ENCODE data around the gene POLRMT.
"Not testable (repeated sequence)": the region's sequence is repeated elsewhere in the genome, so short reads cannot be mapped to it uniquely, and the experiment has no call there.

The POLRMT gene

GRCh38 chr19:624433-625109 lies 8.8 kb downstream of the POLRMT start:
- Histone ChIP-seq H3K9me3 (ENCODE audit: control insufficient read depth, insufficient read depth, low read length) (no peaks in the 10 kb centered on the region), H3K27ac (ENCODE audit: low read length) (no peak overlapping the region), H3K27me3 (ENCODE audit: control insufficient read depth, insufficient read depth, low read length) (no peaks in the 10 kb centered on the region), H3K36me3 (ENCODE audit: control insufficient read depth, insufficient read depth, low read length) (peaks cover 28% of the 10 kb centered on the region), H3K4me1 (ENCODE audit: control insufficient read depth, insufficient read depth, low read length) (no peaks in the 10 kb centered on the region), H3K4me3 (ENCODE audit: low read length) (no peak overlapping the region)
- no peak for DNase-seq (ENCODE audit: low read depth, low spot score)
- no CpG with 5 or more reads among the region's 24 CpGs for WGBS (ENCODE audit: insufficient coverage, insufficient read length)

GRCh38 chr19:623974-624373 lies 9.4 kb downstream of the POLRMT start:
- Histone ChIP-seq H3K36me3 (ENCODE audit: control insufficient read depth, insufficient read depth, low read length) (peaks cover 30% of the 10 kb centered on the region), H3K4me1 (ENCODE audit: control insufficient read depth, insufficient read depth, low read length) (no peaks in the 10 kb centered on the region), H3K27ac (ENCODE audit: low read length) (no peak overlapping the region), H3K4me3 (ENCODE audit: low read length) (no peak overlapping the region), H3K27me3 (ENCODE audit: control insufficient read depth, insufficient read depth, low read length) (no peaks in the 10 kb centered on the region), H3K9me3 (ENCODE audit: control insufficient read depth, insufficient read depth, low read length) (no peaks in the 10 kb centered on the region)
- no CpG with 5 or more reads among the region's 24 CpGs for WGBS (ENCODE audit: insufficient coverage, insufficient read length)
- DNase-seq (ENCODE audit: low read depth, low spot score), result no peak

GRCh38 chr19:623175-623916 lies 10.0 kb downstream of the POLRMT start:
- no peaks in the 10 kb centered on the region for H3K27me3 ChIP-seq (ENCODE audit: control insufficient read depth, insufficient read depth, low read length)
- no peaks in the 10 kb centered on the region for H3K9me3 ChIP-seq (ENCODE audit: control insufficient read depth, insufficient read depth, low read length)
- no peak overlapping the region for H3K4me3 ChIP-seq (ENCODE audit: low read length)
- no peaks in the 10 kb centered on the region for H3K4me1 ChIP-seq (ENCODE audit: control insufficient read depth, insufficient read depth, low read length)
- no peak for DNase-seq (ENCODE audit: low read depth, low spot score)
- no peak overlapping the region for H3K27ac ChIP-seq (ENCODE audit: low read length)
- H3K36me3 ChIP-seq (ENCODE audit: control insufficient read depth, insufficient read depth, low read length), result peaks cover 33% of the 10 kb centered on the region
- no CpG with 5 or more reads among the region's 44 CpGs for WGBS (ENCODE audit: insufficient coverage, insufficient read length)

GRCh38 chr19:622666-623065 lies 10.7 kb downstream of the POLRMT start:
- Histone ChIP-seq H3K9me3 (ENCODE audit: control insufficient read depth, insufficient read depth, low read length) (no peaks in the 10 kb centered on the region), H3K27ac (ENCODE audit: low read length) (no peak overlapping the region), H3K4me3 (ENCODE audit: low read length) (no peak overlapping the region), H3K4me1 (ENCODE audit: control insufficient read depth, insufficient read depth, low read length) (no peaks in the 10 kb centered on the region), H3K27me3 (ENCODE audit: control insufficient read depth, insufficient read depth, low read length) (no peaks in the 10 kb centered on the region), H3K36me3 (ENCODE audit: control insufficient read depth, insufficient read depth, low read length) (peaks cover 36% of the 10 kb centered on the region)
- no peak for DNase-seq (ENCODE audit: low read depth, low spot score)
- no CpG with 5 or more reads among the region's 37 CpGs for WGBS (ENCODE audit: insufficient coverage, insufficient read length)

GRCh38 chr19:621819-622218 lies 11.5 kb downstream of the POLRMT start:
- H3K4me1 ChIP-seq (ENCODE audit: control insufficient read depth, insufficient read depth, low read length), result no peaks in the 10 kb centered on the region
- H3K27ac ChIP-seq (ENCODE audit: low read length), result no peak overlapping the region
- no peaks in the 10 kb centered on the region for H3K9me3 ChIP-seq (ENCODE audit: control insufficient read depth, insufficient read depth, low read length)
- WGBS (ENCODE audit: insufficient coverage, insufficient read length), result no CpG with 5 or more reads among the region's 24 CpGs
- H3K36me3 ChIP-seq (ENCODE audit: control insufficient read depth, insufficient read depth, low read length), result peaks cover 40% of the 10 kb centered on the region
- no peak for DNase-seq (ENCODE audit: low read depth, low spot score)
- H3K4me3 ChIP-seq (ENCODE audit: low read length), result no peak overlapping the region
- H3K27me3 ChIP-seq (ENCODE audit: control insufficient read depth, insufficient read depth, low read length), result no peaks in the 10 kb centered on the region

GRCh38 chr19:621191-621590 lies 12.1 kb downstream of the POLRMT start:
- WGBS (ENCODE audit: insufficient coverage, insufficient read length), result no CpG with 5 or more reads among the region's 48 CpGs
- DNase-seq (ENCODE audit: low read depth, low spot score); H3K4me1 ChIP-seq (ENCODE audit: control insufficient read depth, insufficient read depth, low read length); H3K27ac ChIP-seq (ENCODE audit: low read length); H3K4me3 ChIP-seq (ENCODE audit: low read length); H3K9me3 ChIP-seq (ENCODE audit: control insufficient read depth, insufficient read depth, low read length); H3K27me3 ChIP-seq (ENCODE audit: control insufficient read depth, insufficient read depth, low read length): not testable (repeated sequence)
- H3K36me3 ChIP-seq (ENCODE audit: control insufficient read depth, insufficient read depth, low read length), result peaks cover 41% of the 10 kb centered on the region

GRCh38 chr19:620166-620862 lies 13.0 kb downstream of the POLRMT start:
- no peak overlapping the region for H3K27ac ChIP-seq (ENCODE audit: low read length)
- H3K36me3 ChIP-seq (ENCODE audit: control insufficient read depth, insufficient read depth, low read length), result peaks cover 41% of the 10 kb centered on the region
- H3K4me3 ChIP-seq (ENCODE audit: low read length), result no peak overlapping the region
- no peaks in the 10 kb centered on the region; the same call in 1 of the 2 replicates for H3K27me3 ChIP-seq (ENCODE audit: control insufficient read depth, insufficient read depth, low read length)
- WGBS (ENCODE audit: insufficient coverage, insufficient read length), result no CpG with 5 or more reads among the region's 51 CpGs
- no peaks in the 10 kb centered on the region for H3K4me1 ChIP-seq (ENCODE audit: control insufficient read depth, insufficient read depth, low read length)
- no peak for DNase-seq (ENCODE audit: low read depth, low spot score)
- no peaks in the 10 kb centered on the region for H3K9me3 ChIP-seq (ENCODE audit: control insufficient read depth, insufficient read depth, low read length)

- Histone ChIP-seq H3K36me3 (ENCODE audit: control insufficient read depth, insufficient read depth, low read length) (peaks cover 41% of the 10 kb centered on the region), H3K27me3 (ENCODE audit: control insufficient read depth, insufficient read depth, low read length) (no peaks in the 10 kb centered on the region; the same call in 1 of the 2 replicates), H3K9me3 (ENCODE audit: control insufficient read depth, insufficient read depth, low read length) (no peaks in the 10 kb centered on the region), H3K4me1 (ENCODE audit: control insufficient read depth, insufficient read depth, low read length) (no peaks in the 10 kb centered on the region), H3K4me3 (ENCODE audit: low read length) (no peak overlapping the region), H3K27ac (ENCODE audit: low read length) (no peak overlapping the region)
- WGBS (ENCODE audit: insufficient coverage, insufficient read length), result no CpG with 5 or more reads among the region's 47 CpGs
- DNase-seq (ENCODE audit: low read depth, low spot score), result no peak
These were observed 13.9 kb downstream of the POLRMT start for GRCh38 chr19:619286-620002.

GRCh38 chr19:618674-619285 lies 14.6 kb downstream of the POLRMT start:
- Histone ChIP-seq H3K9me3 (ENCODE audit: control insufficient read depth, insufficient read depth, low read length) (no peaks in the 10 kb centered on the region), H3K27ac (ENCODE audit: low read length) (no peak overlapping the region), H3K36me3 (ENCODE audit: control insufficient read depth, insufficient read depth, low read length) (peaks cover 41% of the 10 kb centered on the region), H3K27me3 (ENCODE audit: control insufficient read depth, insufficient read depth, low read length) (no peaks in the 10 kb centered on the region; the same call in 1 of the 2 replicates), H3K4me3 (ENCODE audit: low read length) (no peak overlapping the region), H3K4me1 (ENCODE audit: control insufficient read depth, insufficient read depth, low read length) (no peaks in the 10 kb centered on the region)
- no peak for DNase-seq (ENCODE audit: low read depth, low spot score)
- no CpG with 5 or more reads among the region's 27 CpGs for WGBS (ENCODE audit: insufficient coverage, insufficient read length)

- no CpG with 5 or more reads among the region's 19 CpGs for WGBS (ENCODE audit: insufficient coverage, insufficient read length)
- H3K4me3 ChIP-seq (ENCODE audit: low read length), result no peak overlapping the region
- no peaks in the 10 kb centered on the region; the same call in 1 of the 2 replicates for H3K27me3 ChIP-seq (ENCODE audit: control insufficient read depth, insufficient read depth, low read length)
- no peak overlapping the region for H3K27ac ChIP-seq (ENCODE audit: low read length)
- DNase-seq (ENCODE audit: low read depth, low spot score), result no peak
- H3K9me3 ChIP-seq (ENCODE audit: control insufficient read depth, insufficient read depth, low read length), result no peaks in the 10 kb centered on the region
- H3K4me1 ChIP-seq (ENCODE audit: control insufficient read depth, insufficient read depth, low read length), result no peaks in the 10 kb centered on the region
- peaks cover 37% of the 10 kb centered on the region for H3K36me3 ChIP-seq (ENCODE audit: control insufficient read depth, insufficient read depth, low read length)
These were observed 15.1 kb downstream of the POLRMT start for GRCh38 chr19:618247-618619.

Data from iPS DF 6.9 (cell line).